IMR-90 (cell line): Measurements from ENCODE around the gene SPAG5. TPM values are rescaled to one million over a fixed set of nuclear protein-coding genes. Genes with fewer than 3 reads are reported as not detected.
A peak's percentile ranks its signal among the peaks of the same experiment; 100 is the strongest.

ENCODE experiments used
- ATAC-seq: fragments of 200-7000 bp; cut with Tn5 transposase; 2 replicates; pipeline ENCODE4 v1.9.1; 2020; ENCODE audit warnings: low read depth, mild to moderate bottlenecking, moderate library complexity
- BruUV-seq: library from RNA; stranded (reverse); fragments of 400-500 nt; replicated peaks from 2 replicates; lab custom pipeline; 2021; lab: Mats Ljungman, UMichigan
- CTCF ChIA-PET: fragments of 300-600 bp; formaldehyde crosslinking; extraction: SDS; loops from one replicate; lab custom pipeline; 2021; ENCODE audit warnings: antibody characterized with exemption; lab: Yijun Ruan, JAX
- POLR2A ChIA-PET: fragments of 300-600 bp; sonication (Branson Sonifier 250); formaldehyde crosslinking; loops from one replicate; lab custom pipeline; 2022; ENCODE audit warnings: antibody characterized with exemption; ENCODE audit not compliant: unreplicated experiment; lab: Charles Lee
- DNase-seq: peaks from one replicate; pipeline ENCODE4 v3.0.0; 2013
- H2AFZ ChIP-seq: replicated peaks from 2 replicates; pipeline ENCODE3; 2013; ENCODE audit warnings: low read length, mild to moderate bottlenecking; ENCODE audit not compliant: poor library complexity
- H2AK5ac ChIP-seq: 2 replicates; pipeline ENCODE4 v1.6.1; 2013; ENCODE audit warnings: low read depth, low read length, inconsistent platforms
- H2AK9ac ChIP-seq: replicated peaks from 2 replicates; pipeline ENCODE3; 2013; ENCODE audit warnings: mild to moderate bottlenecking, low read depth, low read length, moderate library complexity; ENCODE audit not compliant: poor library complexity
- H2BK120ac ChIP-seq: 2 replicates; pipeline ENCODE4 v1.6.1; 2013; ENCODE audit warnings: low read depth, low read length, inconsistent platforms
- H2BK15ac ChIP-seq: 3 replicates; pipeline ENCODE4 v1.6.1; 2013; ENCODE audit warnings: low read depth, low read length, inconsistent platforms
- H2BK20ac ChIP-seq: 2 replicates; pipeline ENCODE4 v1.6.1; 2013; ENCODE audit warnings: low read depth, mild to moderate bottlenecking, inconsistent platforms, low read length, moderate library complexity
- H2BK5ac ChIP-seq: 2 replicates; pipeline ENCODE4 v1.6.1; 2013; ENCODE audit warnings: mild to moderate bottlenecking, low read depth, low read length, inconsistent platforms; ENCODE audit not compliant: poor library complexity, severe bottlenecking
- H3K14ac ChIP-seq: replicated peaks from 2 replicates; pipeline ENCODE4 v1.6.1; 2013; ENCODE audit warnings: low read depth, low read length, inconsistent platforms
- H3K18ac ChIP-seq: 2 replicates; pipeline ENCODE4 v1.6.1; 2013; ENCODE audit warnings: low read depth, low read length, control low read depth
- H3K23ac ChIP-seq: 2 replicates; pipeline ENCODE4 v1.6.1; 2013; ENCODE audit warnings: low read depth, low read length, inconsistent platforms
- H3K27ac ChIP-seq: 2 replicates; pipeline ENCODE4 v1.5.1; 2013; ENCODE audit warnings: mild to moderate bottlenecking, control low read depth, low read length; ENCODE audit not compliant: insufficient read depth
- H3K27me3 ChIP-seq: 2 replicates; pipeline ENCODE4 v1.6.1; 2013; ENCODE audit warnings: low read length; ENCODE audit not compliant: control insufficient read depth, insufficient read depth
- H3K36me3 ChIP-seq: 2 replicates; pipeline ENCODE4 v1.6.1; 2013; ENCODE audit warnings: low read length, mixed read lengths; ENCODE audit not compliant: control insufficient read depth, insufficient read depth
- H3K4ac ChIP-seq: 2 replicates; pipeline ENCODE4 v1.6.1; 2013; ENCODE audit warnings: low read depth, low read length, inconsistent platforms
- H3K4me1 ChIP-seq: 2 replicates; pipeline ENCODE4 v1.6.1; 2013; ENCODE audit warnings: low read length, mixed read lengths; ENCODE audit not compliant: control insufficient read depth, insufficient read depth
- H3K4me2 ChIP-seq: 2 replicates; pipeline ENCODE4 v1.6.1; 2013; ENCODE audit warnings: low read depth, mild to moderate bottlenecking, control low read depth, low read length, moderate library complexity
- H3K4me3 ChIP-seq: 2 replicates; pipeline ENCODE4 v1.5.1; 2013; ENCODE audit warnings: low read depth, mild to moderate bottlenecking, control low read depth, low read length, moderate library complexity; ENCODE audit not compliant: insufficient read depth
- H3K56ac ChIP-seq: 2 replicates; pipeline ENCODE4 v1.6.1; 2013; ENCODE audit warnings: low read length, inconsistent platforms; ENCODE audit not compliant: insufficient read depth; ENCODE audit errors: extremely low read depth
- H3K79me1 ChIP-seq, 2 experiments: 2 replicates each; pipeline ENCODE4 v1.6.1; 2013; ENCODE audit warnings: low read length in 2 of 2, inconsistent platforms in 1 of 2, low read depth in 1 of 2
- H3K9ac ChIP-seq: 2 replicates; pipeline ENCODE4 v1.6.1; 2013; ENCODE audit warnings: low read depth, low read length, control low read depth
- H3K9me1 ChIP-seq: 2 replicates; pipeline ENCODE4 v1.6.1; 2013; ENCODE audit warnings: low read length, inconsistent platforms; ENCODE audit not compliant: insufficient read depth
- H3K9me3 ChIP-seq: 2 replicates; pipeline ENCODE4 v1.6.1; 2013; ENCODE audit warnings: low read length; ENCODE audit not compliant: control insufficient read depth, insufficient read depth
- H4K20me1 ChIP-seq: 2 replicates; pipeline ENCODE4 v1.6.1; 2013; ENCODE audit warnings: low read length, inconsistent platforms; ENCODE audit not compliant: insufficient read depth
- H4K5ac ChIP-seq: 2 replicates; pipeline ENCODE4 v1.6.1; 2013; ENCODE audit warnings: mild to moderate bottlenecking, low read depth, low read length, control low read depth
- H4K8ac ChIP-seq, 2 experiments: 2 replicates each; pipeline ENCODE4 v1.6.1; 2013; ENCODE audit warnings: low read depth in 2 of 2, low read length in 2 of 2, control low read depth in 1 of 2, inconsistent platforms in 1 of 2
- H4K91ac ChIP-seq: 2 replicates; pipeline ENCODE4 v1.6.1; 2013; ENCODE audit warnings: low read depth, low read length, inconsistent platforms; ENCODE audit not compliant: insufficient read depth
- CEBPB ChIP-seq: IDR thresholded peaks from 2 replicates; pipeline ENCODE4 v1.6.1; 2012; ENCODE audit warnings: low read depth, low read length, improper control_type of control experiment
- FOS ChIP-seq: fragments of 150-350 bp; IDR thresholded peaks from 2 replicates; pipeline ENCODE4 v1.6.1; 2016; ENCODE audit warnings: low read depth, low read length
- MAFK ChIP-seq: IDR thresholded peaks from 2 replicates; pipeline ENCODE4 v1.6.1; 2012; ENCODE audit warnings: low read depth, low read length, improper control_type of control experiment
- NFE2L2 ChIP-seq: fragments of 150-350 bp; IDR thresholded peaks from 2 replicates; pipeline ENCODE4 v1.6.1; 2016; ENCODE audit warnings: low read depth, mild to moderate bottlenecking, low read length
- RAD21 ChIP-seq: IDR thresholded peaks from 2 replicates; pipeline ENCODE4 v1.6.1; 2012; ENCODE audit warnings: low read length, improper control_type of control experiment
- RCOR1 ChIP-seq: IDR thresholded peaks from 2 replicates; pipeline ENCODE4 v1.6.1; 2012; ENCODE audit warnings: mild to moderate bottlenecking, low read length, improper control_type of control experiment; ENCODE audit not compliant: insufficient replicate concordance
- SMC3 ChIP-seq: fragments of 150-350 bp; IDR thresholded peaks from 2 replicates; pipeline ENCODE4 v1.6.1; 2016; ENCODE audit warnings: low read depth, mild to moderate bottlenecking, antibody characterized with exemption, low read length, moderate library complexity
- WGBS, 2 experiments: methylation state at CpG; one replicate each; pipeline versions ENCODE4 v1.1.5 to v1.1.7; 2013; ENCODE audit warnings: missing lambda C conversion rate in 2 of 2; ENCODE audit not compliant: insufficient read length in 1 of 2; ENCODE audit errors: extremely low coverage in 2 of 2; 5-methylcytosine and 5-hydroxymethylcytosine counted together
- dilution Hi-C: fragments of 300-500 bp; cut with HindIII; formaldehyde crosslinking; loops from one replicate; pipeline ENCODE4 v1.14.3; 2018; ENCODE audit warnings: low sequenced_read_pairs; ENCODE audit not compliant: unreplicated experiment
- in situ Hi-C: fragments of 300-500 bp; cut with MboI; formaldehyde crosslinking; loops from 3 replicates; pipeline ENCODE4 v1.14.3; 2019; ENCODE audit warnings: low sequenced_read_pairs, inconsistent platforms, mixed read lengths
- intact Hi-C: fragments of 100-400 bp; cut with micrococcal nuclease; formaldehyde crosslinking; loops from 2 replicates; pipeline ENCODE4 v1.10.0; 2022
- polyA plus RNA-seq, 3 experiments: library from polyadenylated mRNA; depleted of rRNA; stranded (reverse); fragments of >200 nt; gene quantifications; 2 replicates each; pipeline ENCODE4 v1.2.3, GENCODE V29; 2012; ENCODE audit warnings: low replicate concordance in 1 of 3
- total RNA-seq: library from RNA; depleted of rRNA; stranded (reverse); fragments of >200 nt; gene quantifications from 2 replicates; pipeline ENCODE4 v1.2.3, GENCODE V29; 2012
- TF ChIP-seq, protein P1 (sequence below): fragments of 150-350 bp; IDR thresholded peaks from 2 replicates; pipeline ENCODE4 v1.6.1; 2016; ENCODE audit warnings: low read depth, mild to moderate bottlenecking, low read length, moderate library complexity, borderline replicate concordance
- TF ChIP-seq, protein P2 (sequence below): fragments of 150-350 bp; IDR thresholded peaks from 2 replicates; pipeline ENCODE4 v1.6.1; 2017; ENCODE audit warnings: mild to moderate bottlenecking, antibody characterized with exemption, low read length, low read depth
- TF ChIP-seq, protein P3 (sequence below): conservative IDR thresholded peaks from 2 replicates; pipeline ENCODE4 v1.5.1; 2012; ENCODE audit warnings: mild to moderate bottlenecking, low read depth, low read length, improper control_type of control experiment

SPAG5 gene
- total and polyA plus RNA-seq, 2 of the 4 experiments (the other 2 are of a cell fraction), result 40.3 to 60.8 TPM

DNA sequence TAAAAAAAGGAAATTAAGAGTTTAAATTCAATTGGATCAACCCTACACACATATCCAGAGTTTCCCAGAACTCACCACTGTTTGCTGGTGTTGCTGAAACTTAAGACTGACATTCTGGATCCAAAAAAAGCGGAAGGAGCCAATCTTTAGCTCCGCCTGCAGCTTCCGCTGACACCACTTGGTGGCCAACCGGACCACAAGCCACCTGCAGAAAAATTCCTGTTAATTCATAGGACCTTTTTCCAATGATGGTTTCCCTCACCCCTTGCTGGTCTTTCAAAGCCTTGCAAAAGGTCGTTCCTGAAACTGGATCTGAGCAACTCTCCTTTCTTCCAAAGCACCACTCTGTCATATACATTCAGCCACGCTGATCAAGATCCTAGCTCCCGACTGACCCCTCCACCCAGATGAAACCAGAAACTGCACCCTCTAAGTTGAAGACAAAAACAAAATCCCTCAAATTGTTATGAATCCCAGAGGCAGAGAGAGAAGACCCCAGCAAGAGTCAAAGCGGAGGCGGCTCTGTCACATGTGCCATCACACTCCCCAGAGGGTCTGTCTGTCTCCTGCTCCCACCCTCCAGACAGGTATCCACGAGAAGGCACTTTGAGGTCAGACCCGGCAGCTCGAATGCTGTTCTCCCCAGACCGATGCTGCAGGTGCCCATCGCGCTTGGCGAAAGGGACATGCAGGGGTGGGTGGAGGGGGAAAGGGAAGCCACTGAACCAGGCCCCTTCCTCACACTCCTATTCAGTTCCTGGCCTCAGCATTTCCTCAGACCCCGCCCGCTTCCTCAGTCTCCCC, 45.4 kb upstream of the SPAG5 start:
- Histone ChIP-seq H3K4me3 (peak overlapping the region; percentile 87), H3K23ac (peak overlapping the region; percentile 72), H3K9ac (peak overlapping the region; percentile 94), H2AK9ac (peak overlapping the region; percentile 91), H3K9me1 (no peaks in the 10 kb centered on the region), H2BK15ac (no peak overlapping the region), H3K56ac (peak overlapping the region; percentile 22; the same call in 1 of the 2 replicates), H3K36me3 (peaks cover 35% of the 10 kb centered on the region), H3K4ac (peak overlapping the region; percentile 54), H3K14ac (peak overlapping the region; percentile 38; the same call in 1 of the 2 replicates), H2BK5ac (peak overlapping the region; percentile 4), H2AFZ (peak overlapping the region; percentile 94), H4K8ac (peak overlapping the region in 1 of 2 experiments; percentile 77; a peak in 2 of 4 replicates), H3K27me3 (no peaks in the 10 kb centered on the region), H3K27ac (peak overlapping the region; percentile 67), H3K4me2 (peak overlapping the region; percentile 99), H2AK5ac (peak overlapping the region; percentile 76), H4K20me1 (peaks cover 13% of the 10 kb centered on the region; the same call in 1 of the 2 replicates), H2BK20ac (no peak overlapping the region), H3K4me1 (peaks cover 2% of the 10 kb centered on the region; the same call in 1 of the 2 replicates), H3K79me1 (peaks cover 35 to 64% of the 10 kb centered on the region in 2 experiments), H3K18ac (no peak overlapping the region), H4K5ac (no peak overlapping the region; the same call in 1 of the 2 replicates), H4K91ac (no peak overlapping the region; the same call in 1 of the 2 replicates), H3K9me3 (no peaks in the 10 kb centered on the region), H2BK120ac (no peak overlapping the region)
- POLR2A ChIA-PET, result interaction anchor here (1.2 kb wide), 1 partner anchor 18 kb away, joined by 6 read pairs; the partner anchor contains the start of genes SDF2 and SUPT6H
- TF ChIP-seq RAD21 (no peak), NFE2L2 (no peak), FOS (no peak), RCOR1 (peak; percentile 79), CEBPB (no peak), MAFK (no peak), SMC3 (no peak)
- TF ChIP-seq, protein P1, sequence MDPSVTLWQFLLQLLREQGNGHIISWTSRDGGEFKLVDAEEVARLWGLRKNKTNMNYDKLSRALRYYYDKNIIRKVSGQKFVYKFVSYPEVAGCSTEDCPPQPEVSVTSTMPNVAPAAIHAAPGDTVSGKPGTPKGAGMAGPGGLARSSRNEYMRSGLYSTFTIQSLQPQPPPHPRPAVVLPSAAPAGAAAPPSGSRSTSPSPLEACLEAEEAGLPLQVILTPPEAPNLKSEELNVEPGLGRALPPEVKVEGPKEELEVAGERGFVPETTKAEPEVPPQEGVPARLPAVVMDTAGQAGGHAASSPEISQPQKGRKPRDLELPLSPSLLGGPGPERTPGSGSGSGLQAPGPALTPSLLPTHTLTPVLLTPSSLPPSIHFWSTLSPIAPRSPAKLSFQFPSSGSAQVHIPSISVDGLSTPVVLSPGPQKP, result no peak
- TF ChIP-seq, protein P2, sequence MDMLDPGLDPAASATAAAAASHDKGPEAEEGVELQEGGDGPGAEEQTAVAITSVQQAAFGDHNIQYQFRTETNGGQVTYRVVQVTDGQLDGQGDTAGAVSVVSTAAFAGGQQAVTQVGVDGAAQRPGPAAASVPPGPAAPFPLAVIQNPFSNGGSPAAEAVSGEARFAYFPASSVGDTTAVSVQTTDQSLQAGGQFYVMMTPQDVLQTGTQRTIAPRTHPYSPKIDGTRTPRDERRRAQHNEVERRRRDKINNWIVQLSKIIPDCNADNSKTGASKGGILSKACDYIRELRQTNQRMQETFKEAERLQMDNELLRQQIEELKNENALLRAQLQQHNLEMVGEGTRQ, result no peak
- TF ChIP-seq, protein P3, sequence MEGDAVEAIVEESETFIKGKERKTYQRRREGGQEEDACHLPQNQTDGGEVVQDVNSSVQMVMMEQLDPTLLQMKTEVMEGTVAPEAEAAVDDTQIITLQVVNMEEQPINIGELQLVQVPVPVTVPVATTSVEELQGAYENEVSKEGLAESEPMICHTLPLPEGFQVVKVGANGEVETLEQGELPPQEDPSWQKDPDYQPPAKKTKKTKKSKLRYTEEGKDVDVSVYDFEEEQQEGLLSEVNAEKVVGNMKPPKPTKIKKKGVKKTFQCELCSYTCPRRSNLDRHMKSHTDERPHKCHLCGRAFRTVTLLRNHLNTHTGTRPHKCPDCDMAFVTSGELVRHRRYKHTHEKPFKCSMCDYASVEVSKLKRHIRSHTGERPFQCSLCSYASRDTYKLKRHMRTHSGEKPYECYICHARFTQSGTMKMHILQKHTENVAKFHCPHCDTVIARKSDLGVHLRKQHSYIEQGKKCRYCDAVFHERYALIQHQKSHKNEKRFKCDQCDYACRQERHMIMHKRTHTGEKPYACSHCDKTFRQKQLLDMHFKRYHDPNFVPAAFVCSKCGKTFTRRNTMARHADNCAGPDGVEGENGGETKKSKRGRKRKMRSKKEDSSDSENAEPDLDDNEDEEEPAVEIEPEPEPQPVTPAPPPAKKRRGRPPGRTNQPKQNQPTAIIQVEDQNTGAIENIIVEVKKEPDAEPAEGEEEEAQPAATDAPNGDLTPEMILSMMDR, result peak; percentile 39
- DNase-seq, result peak; percentile 55
- CTCF ChIA-PET, result interaction anchor here (0.9 to 1.7 kb wide), 4 partner anchors 16 to 83 kb away, joined by 3 to 5 read pairs (median 4); no protein-coding TSS in a partner anchor
- ATAC-seq, result peak; percentile 6; the same call in 1 of the 2 replicates
- dilution Hi-C loops (no loop called here), in situ Hi-C loops (no loop called here), intact Hi-C loops (loop anchor here (2.0 kb wide), 1 partner anchor 67 kb away; the partner anchor contains the start of gene PROCA1)
- BruUV-seq, result no TSS peak
- WGBS, 2 experiments, result 0% methylated on average over 5 of the region's 18 CpGs; no CpG with 5 or more reads in 1 of the 2 experiments
